H1 (cell line): Measurements from ENCODE around the gene GPALPP1.

Experiments used
- CREB1 ChIP-seq: IDR thresholded peaks from 2 replicates; pipeline ENCODE4 v1.6.1; 2012; ENCODE audit warnings: inconsistent platforms
- CTCF ChIP-seq, 3 experiments: IDR thresholded peaks; 1 replicate in 2 of 3; 2 replicates in 1 of 3; pipeline versions ENCODE4 v1.5.1 to v1.6.1; 2011; ENCODE audit warnings: low read length in 3 of 3, mild to moderate bottlenecking in 3 of 3, inconsistent platforms in 2 of 3, low read depth in 1 of 3, moderate library complexity in 1 of 3; ENCODE audit not compliant: insufficient read depth in 1 of 3; ENCODE audit errors: control extremely low read depth in 1 of 3
- E2F6 ChIP-seq: IDR thresholded peaks from 2 replicates; pipeline ENCODE4 v1.6.1; 2012; ENCODE audit warnings: inconsistent platforms
- EZH2 ChIP-seq: fragments of 200-600 bp; sonication (generic); IDR thresholded peaks from 2 replicates; pipeline ENCODE4 v1.7.1; 2012; ENCODE audit warnings: low read depth, mild to moderate bottlenecking, moderate library complexity, low read length, inconsistent platforms; ENCODE audit not compliant: severe bottlenecking
- JUND ChIP-seq: IDR thresholded peaks from 2 replicates; pipeline ENCODE4 v1.6.1; 2011; ENCODE audit warnings: mild to moderate bottlenecking, improper control_type of control experiment, low read length
- POLR2AphosphoS5 ChIP-seq: IDR thresholded peaks from 2 replicates; pipeline ENCODE4 v1.6.1; 2011; ENCODE audit warnings: low read depth, low read length
- RFX5 ChIP-seq: IDR thresholded peaks from 2 replicates; pipeline ENCODE4 v1.6.1; 2011; ENCODE audit warnings: low read depth, low read length, improper control_type of control experiment, borderline replicate concordance

- TF ChIP-seq CTCF (IDR thresholded peaks at IDR 0.05; ENCODE audit: control extremely low read depth in 1 of 3, insufficient read depth in 1 of 3, low read depth in 1 of 3, low read length in 3 of 3) (no peak), JUND (no peak), CREB1 (no peak), E2F6 (no peak), POLR2AphosphoS5 (no peak), RFX5 (no peak), EZH2 (no peak)
Measured at GRCh38 chr13:44961997-44962396, 27.3 kb upstream of the GPALPP1 start.
